Panc1 (cell line): Measurements from ENCODE around the gene ACLY.

Source experiments
- POLR2AphosphoS5 ChIP-seq: IDR thresholded peaks from 2 replicates; pipeline ENCODE4 v1.6.1; 2012; ENCODE audit warnings: mild to moderate bottlenecking, low read depth, low read length, moderate library complexity
- SIN3A ChIP-seq: IDR thresholded peaks from 2 replicates; pipeline ENCODE4 v1.6.1; 2012; ENCODE audit warnings: low read depth, mild to moderate bottlenecking, low read length, moderate library complexity, borderline replicate concordance; ENCODE audit not compliant: insufficient read depth
- TF ChIP-seq, protein P1 (sequence below): fragments of 450-650 bp; IDR thresholded peaks from 2 replicates; pipeline ENCODE4 v1.5.1; 2017; ENCODE audit warnings: mild to moderate bottlenecking

DNA sequence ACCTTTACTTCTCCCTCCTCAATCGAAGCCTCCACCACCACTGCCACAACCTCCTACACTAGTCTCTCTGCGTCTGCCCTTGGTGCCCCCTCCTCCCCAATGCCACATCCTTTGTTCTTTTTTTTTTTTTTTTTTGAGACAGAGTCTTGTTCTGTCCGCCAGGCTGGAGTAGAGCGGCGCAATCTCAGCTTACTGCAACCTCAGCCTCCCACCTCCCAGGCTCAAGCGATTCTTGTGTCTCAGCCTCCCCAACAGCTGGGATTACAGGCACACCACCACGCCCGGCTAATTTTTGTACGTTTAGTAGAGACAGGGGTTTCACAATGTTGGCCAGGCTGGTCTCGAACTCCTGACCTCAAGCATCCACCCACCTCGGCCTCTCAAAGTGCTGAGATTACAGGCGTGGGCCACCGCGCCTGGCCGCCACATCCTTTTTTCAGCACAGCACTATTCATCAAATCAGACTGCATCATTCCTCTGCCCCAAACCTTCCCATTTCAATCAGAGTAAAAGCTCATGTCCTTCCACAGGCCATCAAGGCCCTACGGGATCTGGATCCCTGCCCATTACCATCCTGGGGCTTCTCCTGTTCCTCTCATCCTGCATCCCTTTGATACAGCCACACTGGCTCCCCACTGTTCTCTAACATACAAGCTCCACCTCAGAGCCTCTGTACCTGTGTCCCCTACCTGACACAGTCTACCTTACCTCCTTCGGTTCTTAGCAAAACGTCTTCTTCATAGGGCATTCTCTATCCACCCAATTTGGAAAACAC, 55.5 kb downstream of the ACLY start:
- TF ChIP-seq, protein P1, sequence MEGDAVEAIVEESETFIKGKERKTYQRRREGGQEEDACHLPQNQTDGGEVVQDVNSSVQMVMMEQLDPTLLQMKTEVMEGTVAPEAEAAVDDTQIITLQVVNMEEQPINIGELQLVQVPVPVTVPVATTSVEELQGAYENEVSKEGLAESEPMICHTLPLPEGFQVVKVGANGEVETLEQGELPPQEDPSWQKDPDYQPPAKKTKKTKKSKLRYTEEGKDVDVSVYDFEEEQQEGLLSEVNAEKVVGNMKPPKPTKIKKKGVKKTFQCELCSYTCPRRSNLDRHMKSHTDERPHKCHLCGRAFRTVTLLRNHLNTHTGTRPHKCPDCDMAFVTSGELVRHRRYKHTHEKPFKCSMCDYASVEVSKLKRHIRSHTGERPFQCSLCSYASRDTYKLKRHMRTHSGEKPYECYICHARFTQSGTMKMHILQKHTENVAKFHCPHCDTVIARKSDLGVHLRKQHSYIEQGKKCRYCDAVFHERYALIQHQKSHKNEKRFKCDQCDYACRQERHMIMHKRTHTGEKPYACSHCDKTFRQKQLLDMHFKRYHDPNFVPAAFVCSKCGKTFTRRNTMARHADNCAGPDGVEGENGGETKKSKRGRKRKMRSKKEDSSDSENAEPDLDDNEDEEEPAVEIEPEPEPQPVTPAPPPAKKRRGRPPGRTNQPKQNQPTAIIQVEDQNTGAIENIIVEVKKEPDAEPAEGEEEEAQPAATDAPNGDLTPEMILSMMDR: no peak
- TF ChIP-seq POLR2AphosphoS5: no peak
- no peak for TF ChIP-seq SIN3A
